B cell (primary cell): ENCODE results near the gene ID3. TPM values are rescaled to one million over a fixed set of nuclear protein-coding genes. Genes with fewer than 3 reads are reported as not detected.

Source experiments
- ATAC-seq: fragments of 200-7000 bp; cut with Tn5 transposase; one replicate; pipeline ENCODE4 v1.10.0; 2021; ENCODE audit warnings: low read depth, mild to moderate bottlenecking, moderate number of reproducible peaks, moderate library complexity
- CTCF ChIA-PET: fragments of 350-600 bp; sonication (Branson Sonifier 250); formaldehyde crosslinking; loops from one replicate; lab custom pipeline; 2021; ENCODE audit warnings: antibody characterized with exemption, inconsistent platforms; lab: Charles Lee
- POLR2A ChIA-PET: fragments of 350-600 bp; sonication (Branson Sonifier 250); formaldehyde crosslinking; loops from one replicate; lab custom pipeline; 2021; ENCODE audit warnings: antibody characterized with exemption; lab: Charles Lee
- DNase-seq: peaks from one replicate; pipeline ENCODE4 v3.0.0; 2013
- H2AFZ ChIP-seq: 2 replicates; pipeline ENCODE4 v1.6.1; 2012; ENCODE audit warnings: mild to moderate bottlenecking, low read depth, low read length; ENCODE audit not compliant: insufficient read depth, poor library complexity, severe bottlenecking
- H3K27ac ChIP-seq, 2 donors: 1 replicate in 1 of 2; 2 replicates in 1 of 2; pipeline ENCODE4 v1.5.1; 2012 to 2013; ENCODE audit warnings: low read length in 2 of 2, mild to moderate bottlenecking in 2 of 2, moderate library complexity in 1 of 2
- H3K27me3 ChIP-seq, 4 experiments: fragments of 200-600 bp in 1 of 4; sonication (generic) in 1 of 4; replicated peaks in 1 of 4; 1 replicate in 2 of 4; 2 replicates in 2 of 4; pipeline versions ENCODE4 v1.6.1 to v1.7.0; 2013 to 2016; ENCODE audit warnings: low read length in 3 of 4, mild to moderate bottlenecking in 2 of 4, mixed read lengths in 1 of 4, moderate library complexity in 1 of 4; ENCODE audit not compliant: insufficient read depth in 4 of 4, control insufficient read depth in 3 of 4; ENCODE audit errors: control extremely low read depth in 1 of 4
- H3K36me3 ChIP-seq, 2 experiments: replicated peaks in 1 of 2; 1 replicate in 1 of 2; 2 replicates in 1 of 2; pipeline versions ENCODE4 v1.6.1 to v1.7.1; 2013; ENCODE audit warnings: low read length in 1 of 2; ENCODE audit not compliant: insufficient read depth in 2 of 2, control insufficient read depth in 1 of 2; ENCODE audit errors: control extremely low read depth in 1 of 2, extremely low read depth in 1 of 2
- H3K4me1 ChIP-seq, 2 donors: fragments of 200-600 bp in 1 of 2; sonication (generic) in 1 of 2; 1 replicate in 1 of 2; 2 replicates in 1 of 2; pipeline versions ENCODE4 v1.5.1 to v1.6.1; 2013 to 2017; ENCODE audit warnings: low read length in 2 of 2; ENCODE audit not compliant: control insufficient read depth in 2 of 2, insufficient read depth in 2 of 2
- H3K4me2 ChIP-seq: replicated peaks from 2 replicates; pipeline ENCODE3; 2012; ENCODE audit warnings: mild to moderate bottlenecking, low read depth, low read length; ENCODE audit not compliant: poor library complexity, severe bottlenecking
- H3K4me3 ChIP-seq, 5 experiments: fragments of 200-600 bp in 1 of 5; sonication (generic) in 1 of 5; 1 replicate in 3 of 5; 2 replicates in 2 of 5; pipeline versions ENCODE4 v1.5.1 to v1.7.0; 2011 to 2016; ENCODE audit warnings: low read length in 4 of 5, mild to moderate bottlenecking in 4 of 5, low read depth in 2 of 5, control low read depth in 1 of 5, moderate library complexity in 1 of 5; ENCODE audit not compliant: insufficient read depth in 1 of 5; ENCODE audit errors: control extremely low read depth in 1 of 5, extremely low read depth in 1 of 5
- H3K79me2 ChIP-seq: fragments of 200-600 bp; sonication (generic); one replicate; pipeline ENCODE4 v1.6.0; 2016; ENCODE audit warnings: low read length; ENCODE audit not compliant: control insufficient read depth, insufficient read depth
- H3K9ac ChIP-seq: fragments of 200-600 bp; sonication (generic); 2 replicates; pipeline ENCODE4 v1.6.1; 2017; ENCODE audit warnings: mild to moderate bottlenecking, low read length, moderate library complexity
- H3K9me3 ChIP-seq, 3 donors: one replicate each; pipeline versions ENCODE4 v1.6.1 to v1.7.1; 2013; ENCODE audit warnings: low read length in 2 of 3; ENCODE audit not compliant: control insufficient read depth in 2 of 3, insufficient read depth in 1 of 3; ENCODE audit errors: control extremely low read depth in 1 of 3
- H4K20me1 ChIP-seq: 2 replicates; pipeline ENCODE4 v1.6.0; 2012; ENCODE audit warnings: mild to moderate bottlenecking, low read length; ENCODE audit not compliant: insufficient read depth, control insufficient read depth, poor library complexity, severe bottlenecking
- H3K27ac Mint-ChIP-seq: one replicate; pipeline ENCODE4 v1.8.0; 2021; ENCODE audit warnings: mixed read lengths
- H3K27me3 Mint-ChIP-seq: one replicate; pipeline ENCODE4 v1.8.0; 2021; ENCODE audit warnings: mixed read lengths
- H3K4me1 Mint-ChIP-seq: one replicate; pipeline ENCODE4 v1.8.0; 2021; ENCODE audit warnings: mixed read lengths
- H3K4me3 Mint-ChIP-seq: one replicate; pipeline ENCODE4 v1.8.0; 2021; ENCODE audit warnings: mixed read lengths
- H3K9me3 Mint-ChIP-seq: one replicate; pipeline ENCODE4 v1.8.0; 2022; ENCODE audit warnings: mixed read lengths; ENCODE audit not compliant: insufficient read depth
- EZH2 ChIP-seq: IDR thresholded peaks from 2 replicates; pipeline ENCODE4 v1.6.1; 2012; ENCODE audit warnings: borderline replicate concordance, low read depth, mild to moderate bottlenecking, moderate library complexity, low read length; ENCODE audit not compliant: insufficient read depth, poor library complexity, severe bottlenecking
- WGBS: methylation state at CpG from one replicate; pipeline ENCODE4 v1.1.5; 2013; ENCODE audit warnings: missing lambda C conversion rate; ENCODE audit not compliant: insufficient coverage; 5-methylcytosine and 5-hydroxymethylcytosine counted together
- intact Hi-C: fragments of 100-400 bp; cut with micrococcal nuclease; formaldehyde crosslinking; loops from one replicate; pipeline ENCODE4 v1.10.0; 2022
- polyA plus RNA-seq: library from polyadenylated mRNA; depleted of rRNA; stranded (reverse); fragments of >200 nt; gene quantifications from 2 replicates; pipeline ENCODE4 v1.2.3, GENCODE V29; 2012
- total RNA-seq, 2 donors: library from RNA; stranded (reverse); fragments of 120-200 nt in 1 of 2; gene quantifications; 1 replicate in 1 of 2; 2 replicates in 1 of 2; pipeline versions ENCODE4 v1.2.3 to v1.2.4, GENCODE V29; 2013 to 2022
- TF ChIP-seq, protein P1 (sequence below): fragments of 200-600 bp; IDR thresholded peaks from one replicate; pipeline ENCODE4 v1.8.0; 2022; ENCODE audit warnings: antibody characterized with exemption, mild to moderate bottlenecking

The ID3 gene
- total and polyA plus RNA-seq, 2 donors (not counting 1 experiment from before 2014, with no cell fraction given) = 212 to 367 TPM

DNA sequence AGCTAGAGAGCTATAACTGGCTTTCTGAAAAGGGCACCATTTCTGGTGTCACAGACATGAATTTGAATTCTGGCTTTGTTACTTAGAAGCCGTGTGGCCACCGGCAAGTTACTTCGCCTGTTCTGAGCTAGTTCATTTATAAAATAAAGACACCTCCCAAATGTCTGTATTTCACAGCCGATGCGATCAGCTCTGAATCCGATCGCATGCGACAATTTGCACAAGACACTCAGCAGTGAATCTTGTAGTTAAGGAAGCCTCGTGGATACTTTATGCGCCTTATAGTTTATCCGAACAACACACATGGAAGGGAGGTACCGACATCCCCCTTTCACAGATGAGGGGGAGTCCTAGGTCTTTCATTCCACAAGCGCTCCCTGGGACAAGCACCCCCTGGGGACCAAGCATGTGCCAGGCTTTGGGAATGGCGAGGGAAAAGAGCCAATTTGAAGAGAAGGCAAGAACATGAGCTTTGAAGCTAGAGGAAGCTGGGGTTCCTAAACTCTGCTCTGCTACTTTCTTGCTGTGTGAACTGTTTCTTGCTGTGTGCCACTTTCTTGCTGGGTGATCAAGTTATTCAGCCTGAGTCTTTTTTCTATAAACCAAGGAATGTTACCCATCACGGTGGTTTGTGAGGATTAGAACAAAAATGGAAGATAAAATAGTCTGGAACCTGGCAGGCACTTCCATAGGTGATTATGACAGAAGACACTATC is 3.9 kb downstream of the ID3 start:
- no peaks in the 10 kb centered on the region for H3K27me3 Mint-ChIP-seq
- Histone ChIP-seq H3K79me2 (peaks cover 36% of the 10 kb centered on the region), H3K4me1 (peaks cover 41 to 58% of the 10 kb centered on the region in 2 donors), H3K9me3 (no peaks in the 10 kb centered on the region), H2AFZ (peak overlapping the region; percentile 58), H3K27me3 (no peaks in the 10 kb centered on the region), H3K36me3 (peaks cover 0 to 19% of the 10 kb centered on the region in 2 experiments), H4K20me1 (peaks cover 23% of the 10 kb centered on the region), H3K4me3 (peak overlapping the region; percentile 44 to 63 (median 51)), H3K27ac (peak overlapping the region; percentile 65 to 91), H3K9ac (peak overlapping the region; percentile 97), H3K4me2 (peak overlapping the region; percentile 98)
- peak overlapping the region; percentile 98 for H3K27ac Mint-ChIP-seq
- 100% methylated on average over 1 of the region's 15 CpGs for WGBS
- intact Hi-C loops = loop anchor here (2.0 to 10.0 kb wide), 3 partner anchors 79 to 357 kb away; partner anchors contain the start of gene CNR2
- no peak for TF ChIP-seq EZH2
- TF ChIP-seq, protein P1, sequence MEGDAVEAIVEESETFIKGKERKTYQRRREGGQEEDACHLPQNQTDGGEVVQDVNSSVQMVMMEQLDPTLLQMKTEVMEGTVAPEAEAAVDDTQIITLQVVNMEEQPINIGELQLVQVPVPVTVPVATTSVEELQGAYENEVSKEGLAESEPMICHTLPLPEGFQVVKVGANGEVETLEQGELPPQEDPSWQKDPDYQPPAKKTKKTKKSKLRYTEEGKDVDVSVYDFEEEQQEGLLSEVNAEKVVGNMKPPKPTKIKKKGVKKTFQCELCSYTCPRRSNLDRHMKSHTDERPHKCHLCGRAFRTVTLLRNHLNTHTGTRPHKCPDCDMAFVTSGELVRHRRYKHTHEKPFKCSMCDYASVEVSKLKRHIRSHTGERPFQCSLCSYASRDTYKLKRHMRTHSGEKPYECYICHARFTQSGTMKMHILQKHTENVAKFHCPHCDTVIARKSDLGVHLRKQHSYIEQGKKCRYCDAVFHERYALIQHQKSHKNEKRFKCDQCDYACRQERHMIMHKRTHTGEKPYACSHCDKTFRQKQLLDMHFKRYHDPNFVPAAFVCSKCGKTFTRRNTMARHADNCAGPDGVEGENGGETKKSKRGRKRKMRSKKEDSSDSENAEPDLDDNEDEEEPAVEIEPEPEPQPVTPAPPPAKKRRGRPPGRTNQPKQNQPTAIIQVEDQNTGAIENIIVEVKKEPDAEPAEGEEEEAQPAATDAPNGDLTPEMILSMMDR = no peak
- ChIA-PET POLR2A (interaction anchor here (1.0 to 9.5 kb wide), 15 partner anchors 9 to 223 kb away, joined by 3 to 165 read pairs (median 10); partner anchors contain the start of gene PITHD1), CTCF (interaction anchor here (1.0 to 41.7 kb wide), 18 partner anchors 10 to 361 kb away, joined by 3 to 1420 read pairs (median 6); partner anchors contain the start of gene ELOA)
- DNase-seq (no peak), ATAC-seq (no peak)
- peak overlapping the region; percentile 93 for H3K4me3 Mint-ChIP-seq
- H3K4me1 Mint-ChIP-seq = peaks cover 66% of the 10 kb centered on the region
- H3K9me3 Mint-ChIP-seq = no peaks in the 10 kb centered on the region
